ENCODE measurements around the gene SNAPC1. TPM values are rescaled to one million over a fixed set of nuclear protein-coding genes. Genes with fewer than 3 reads are reported as not detected.
A peak's percentile ranks its signal among the peaks of the same experiment; 100 is the strongest.

The SNAPC1 gene
- polyA plus RNA-seq, 2 of the 4 experiments (the other 2 are of a cell fraction) = 22.8 to 30.5 TPM

DNA sequence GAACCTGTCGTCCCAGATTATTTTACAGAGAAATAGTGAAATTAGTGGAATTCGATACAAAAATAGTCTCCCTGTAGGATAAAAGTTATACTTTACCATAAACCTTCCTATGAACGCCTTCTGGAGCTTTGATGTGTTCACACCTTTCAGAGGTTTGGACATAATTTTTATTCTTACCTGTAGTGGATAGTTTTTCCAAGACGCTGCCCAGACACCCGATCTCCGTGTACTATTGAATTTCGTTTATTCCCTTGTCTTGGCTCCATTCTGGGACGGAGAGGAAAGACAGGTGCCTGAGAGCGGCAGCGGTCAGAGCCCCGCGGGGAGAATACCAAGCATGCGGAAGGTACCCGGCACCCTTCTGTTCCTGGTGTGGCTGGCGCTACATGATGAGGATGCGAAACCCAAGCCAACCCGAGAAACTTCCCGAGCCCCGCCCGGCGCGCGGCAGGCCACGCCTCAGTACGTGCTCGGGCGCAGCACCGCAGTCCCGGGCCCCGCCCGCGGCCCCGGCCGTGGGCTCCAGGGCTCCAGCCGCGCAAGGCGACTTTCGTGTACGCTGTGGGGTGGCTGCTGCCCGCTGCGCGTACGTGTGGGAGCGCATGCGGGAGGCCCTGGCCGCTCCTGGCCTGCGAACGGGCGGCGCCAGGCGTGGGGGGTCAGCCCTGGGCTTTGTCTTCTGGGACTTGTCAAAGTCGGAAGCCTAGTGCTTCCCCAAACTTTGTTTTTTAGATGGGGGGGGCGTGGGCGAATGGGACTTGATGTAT lies 11.3 kb upstream of the SNAPC1 start (continued):
- TF ChIP-seq, protein P1, sequence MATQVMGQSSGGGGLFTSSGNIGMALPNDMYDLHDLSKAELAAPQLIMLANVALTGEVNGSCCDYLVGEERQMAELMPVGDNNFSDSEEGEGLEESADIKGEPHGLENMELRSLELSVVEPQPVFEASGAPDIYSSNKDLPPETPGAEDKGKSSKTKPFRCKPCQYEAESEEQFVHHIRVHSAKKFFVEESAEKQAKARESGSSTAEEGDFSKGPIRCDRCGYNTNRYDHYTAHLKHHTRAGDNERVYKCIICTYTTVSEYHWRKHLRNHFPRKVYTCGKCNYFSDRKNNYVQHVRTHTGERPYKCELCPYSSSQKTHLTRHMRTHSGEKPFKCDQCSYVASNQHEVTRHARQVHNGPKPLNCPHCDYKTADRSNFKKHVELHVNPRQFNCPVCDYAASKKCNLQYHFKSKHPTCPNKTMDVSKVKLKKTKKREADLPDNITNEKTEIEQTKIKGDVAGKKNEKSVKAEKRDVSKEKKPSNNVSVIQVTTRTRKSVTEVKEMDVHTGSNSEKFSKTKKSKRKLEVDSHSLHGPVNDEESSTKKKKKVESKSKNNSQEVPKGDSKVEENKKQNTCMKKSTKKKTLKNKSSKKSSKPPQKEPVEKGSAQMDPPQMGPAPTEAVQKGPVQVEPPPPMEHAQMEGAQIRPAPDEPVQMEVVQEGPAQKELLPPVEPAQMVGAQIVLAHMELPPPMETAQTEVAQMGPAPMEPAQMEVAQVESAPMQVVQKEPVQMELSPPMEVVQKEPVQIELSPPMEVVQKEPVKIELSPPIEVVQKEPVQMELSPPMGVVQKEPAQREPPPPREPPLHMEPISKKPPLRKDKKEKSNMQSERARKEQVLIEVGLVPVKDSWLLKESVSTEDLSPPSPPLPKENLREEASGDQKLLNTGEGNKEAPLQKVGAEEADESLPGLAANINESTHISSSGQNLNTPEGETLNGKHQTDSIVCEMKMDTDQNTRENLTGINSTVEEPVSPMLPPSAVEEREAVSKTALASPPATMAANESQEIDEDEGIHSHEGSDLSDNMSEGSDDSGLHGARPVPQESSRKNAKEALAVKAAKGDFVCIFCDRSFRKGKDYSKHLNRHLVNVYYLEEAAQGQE (IDR thresholded peaks at IDR 0.05) = no peak
- TF ChIP-seq, protein P2, sequence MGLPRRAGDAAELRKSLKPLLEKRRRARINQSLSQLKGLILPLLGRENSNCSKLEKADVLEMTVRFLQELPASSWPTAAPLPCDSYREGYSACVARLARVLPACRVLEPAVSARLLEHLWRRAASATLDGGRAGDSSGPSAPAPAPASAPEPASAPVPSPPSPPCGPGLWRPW (IDR thresholded peaks at IDR 0.05) = no peak
- TF ChIP-seq HOXB5 (CRISPR knock-in tag; IDR thresholded peaks at IDR 0.05) (no peak), ESRRA (IDR thresholded peaks at IDR 0.05; ENCODE audit: borderline replicate concordance, low read length) (no peak), MAZ (IDR thresholded peaks at IDR 0.05; ENCODE audit: borderline replicate concordance, low read depth, low read length) (no peak), JUN (IDR thresholded peaks at IDR 0.05) (peak; percentile 64 to 89; a peak in 4 of 5 replicates), HEYL (CRISPR knock-in tag; IDR thresholded peaks at IDR 0.05) (no peak), MYC (IDR thresholded peaks at IDR 0.05; ENCODE audit: borderline replicate concordance, low read length) (no peak), GATA3 (IDR thresholded peaks at IDR 0.05; ENCODE audit: borderline replicate concordance) (no peak), RAD21 (conservative IDR thresholded peaks at IDR 0.05 in 1 of 2, IDR thresholded peaks at IDR 0.05 in 1 of 2) (peak in 1 of 2 experiments; percentile 16; a peak in 1 of 5 replicates), CEBPB (IDR thresholded peaks at IDR 0.05) (no peak), JUNB (IDR thresholded peaks at IDR 0.05) (no peak), ZC3H11A (IDR thresholded peaks at IDR 0.05) (no peak), SREBF2 (IDR thresholded peaks at IDR 0.05) (no peak), EP300 (IDR thresholded peaks at IDR 0.05) (no peak), EHMT2 (IDR thresholded peaks at IDR 0.05; ENCODE audit: low read depth) (no peak), HOXB13 (CRISPR knock-in tag; IDR thresholded peaks at IDR 0.05; ENCODE audit: low read depth) (no peak; the same call in 1 of the 2 replicates), CBX2 (IDR thresholded peaks at IDR 0.05; ENCODE audit: borderline replicate concordance, low read depth) (no peak), NFE2L2 (conservative IDR thresholded peaks at IDR 0.05; ENCODE audit: low read length) (no peak), ZFP36 (IDR thresholded peaks at IDR 0.05; ENCODE audit: borderline replicate concordance, partially characterized antibody) (no peak), RARB (CRISPR knock-in tag; IDR thresholded peaks at IDR 0.05) (no peak), SMC3 (IDR thresholded peaks at IDR 0.05) (peak; percentile 22; the same call in 1 of the 3 replicates), HDAC2 (IDR thresholded peaks at IDR 0.05) (no peak), NPAS2 (CRISPR knock-in tag; IDR thresholded peaks at IDR 0.05; ENCODE audit: borderline replicate concordance) (no peak), ZNF302 (CRISPR knock-in tag; IDR thresholded peaks at IDR 0.05) (no peak), FOXS1 (CRISPR knock-in tag; IDR thresholded peaks at IDR 0.05) (no peak), MAFK (IDR thresholded peaks at IDR 0.05; ENCODE audit: partially characterized antibody) (no peak), TP53 (CRISPR knock-in tag; IDR thresholded peaks at IDR 0.05) (0 out of 2 replicates have a peak, but pooled peaks have one; percentile 22), TFCP2L1 (CRISPR knock-in tag; IDR thresholded peaks at IDR 0.05) (no peak)
- TF ChIP-seq, protein P3, sequence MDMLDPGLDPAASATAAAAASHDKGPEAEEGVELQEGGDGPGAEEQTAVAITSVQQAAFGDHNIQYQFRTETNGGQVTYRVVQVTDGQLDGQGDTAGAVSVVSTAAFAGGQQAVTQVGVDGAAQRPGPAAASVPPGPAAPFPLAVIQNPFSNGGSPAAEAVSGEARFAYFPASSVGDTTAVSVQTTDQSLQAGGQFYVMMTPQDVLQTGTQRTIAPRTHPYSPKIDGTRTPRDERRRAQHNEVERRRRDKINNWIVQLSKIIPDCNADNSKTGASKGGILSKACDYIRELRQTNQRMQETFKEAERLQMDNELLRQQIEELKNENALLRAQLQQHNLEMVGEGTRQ (IDR thresholded peaks at IDR 0.05) = no peak
- TF ChIP-seq, protein P4, sequence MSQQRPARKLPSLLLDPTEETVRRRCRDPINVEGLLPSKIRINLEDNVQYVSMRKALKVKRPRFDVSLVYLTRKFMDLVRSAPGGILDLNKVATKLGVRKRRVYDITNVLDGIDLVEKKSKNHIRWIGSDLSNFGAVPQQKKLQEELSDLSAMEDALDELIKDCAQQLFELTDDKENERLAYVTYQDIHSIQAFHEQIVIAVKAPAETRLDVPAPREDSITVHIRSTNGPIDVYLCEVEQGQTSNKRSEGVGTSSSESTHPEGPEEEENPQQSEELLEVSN (IDR thresholded peaks at IDR 0.05; ENCODE audit: borderline replicate concordance, low read depth) = peak; percentile 38; the same call in 1 of the 2 replicates
- TF ChIP-seq, protein P5, sequence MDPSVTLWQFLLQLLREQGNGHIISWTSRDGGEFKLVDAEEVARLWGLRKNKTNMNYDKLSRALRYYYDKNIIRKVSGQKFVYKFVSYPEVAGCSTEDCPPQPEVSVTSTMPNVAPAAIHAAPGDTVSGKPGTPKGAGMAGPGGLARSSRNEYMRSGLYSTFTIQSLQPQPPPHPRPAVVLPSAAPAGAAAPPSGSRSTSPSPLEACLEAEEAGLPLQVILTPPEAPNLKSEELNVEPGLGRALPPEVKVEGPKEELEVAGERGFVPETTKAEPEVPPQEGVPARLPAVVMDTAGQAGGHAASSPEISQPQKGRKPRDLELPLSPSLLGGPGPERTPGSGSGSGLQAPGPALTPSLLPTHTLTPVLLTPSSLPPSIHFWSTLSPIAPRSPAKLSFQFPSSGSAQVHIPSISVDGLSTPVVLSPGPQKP (IDR thresholded peaks at IDR 0.05; ENCODE audit: low read depth, low read length) = no peak
- TF ChIP-seq, protein P6, sequence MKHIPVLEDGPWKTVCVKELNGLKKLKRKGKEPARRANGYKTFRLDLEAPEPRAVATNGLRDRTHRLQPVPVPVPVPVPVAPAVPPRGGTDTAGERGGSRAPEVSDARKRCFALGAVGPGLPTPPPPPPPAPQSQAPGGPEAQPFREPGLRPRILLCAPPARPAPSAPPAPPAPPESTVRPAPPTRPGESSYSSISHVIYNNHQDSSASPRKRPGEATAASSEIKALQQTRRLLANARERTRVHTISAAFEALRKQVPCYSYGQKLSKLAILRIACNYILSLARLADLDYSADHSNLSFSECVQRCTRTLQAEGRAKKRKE (CRISPR knock-in tag; IDR thresholded peaks at IDR 0.05; ENCODE audit: low read depth) = no peak
- TF ChIP-seq, protein P7, sequence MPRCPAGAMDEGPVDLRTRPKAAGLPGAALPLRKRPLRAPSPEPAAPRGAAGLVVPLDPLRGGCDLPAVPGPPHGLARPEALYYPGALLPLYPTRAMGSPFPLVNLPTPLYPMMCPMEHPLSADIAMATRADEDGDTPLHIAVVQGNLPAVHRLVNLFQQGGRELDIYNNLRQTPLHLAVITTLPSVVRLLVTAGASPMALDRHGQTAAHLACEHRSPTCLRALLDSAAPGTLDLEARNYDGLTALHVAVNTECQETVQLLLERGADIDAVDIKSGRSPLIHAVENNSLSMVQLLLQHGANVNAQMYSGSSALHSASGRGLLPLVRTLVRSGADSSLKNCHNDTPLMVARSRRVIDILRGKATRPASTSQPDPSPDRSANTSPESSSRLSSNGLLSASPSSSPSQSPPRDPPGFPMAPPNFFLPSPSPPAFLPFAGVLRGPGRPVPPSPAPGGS (IDR thresholded peaks at IDR 0.05) = peak; percentile 29; the same call in 1 of the 3 replicates
